HepG2 (cell line): Measurements from ENCODE around the gene EWSR1. TPM values are rescaled to one million over a fixed set of nuclear protein-coding genes. Genes with fewer than 3 reads are reported as not detected.

Source experiments
- E2F5 ChIP-seq: sonication (generic); formaldehyde crosslinking; conservative IDR thresholded peaks from 2 replicates; pipeline ENCODE4 v1.4.0; 2020; ENCODE audit warnings: missing genetic modification reagents
- HINFP ChIP-seq: sonication (generic); formaldehyde crosslinking; IDR thresholded peaks from 2 replicates; pipeline ENCODE4 v1.4.0; 2020; ENCODE audit warnings: low read depth, mild to moderate bottlenecking, missing genetic modification reagents
- PLRG1 ChIP-seq: fragments of 450-650 bp; conservative IDR thresholded peaks from 2 replicates; pipeline ENCODE4 v1.6.1; 2016
- REPIN1 ChIP-seq: sonication (generic); formaldehyde crosslinking; IDR thresholded peaks from 2 replicates; pipeline ENCODE4 v1.8.0; 2022; ENCODE audit warnings: missing genetic modification reagents, low read depth, mild to moderate bottlenecking, borderline replicate concordance
- SNAPC2 ChIP-seq: sonication (generic); formaldehyde crosslinking; IDR thresholded peaks from 2 replicates; pipeline ENCODE4 v1.8.1; 2022; ENCODE audit warnings: mild to moderate bottlenecking, missing genetic modification reagents
- YEATS4 ChIP-seq: sonication (generic); formaldehyde crosslinking; IDR thresholded peaks from 2 replicates; pipeline ENCODE4 v1.4.0; 2020; ENCODE audit warnings: missing genetic modification reagents, borderline replicate concordance
- ZBTB49 ChIP-seq: sonication (generic); formaldehyde crosslinking; IDR thresholded peaks from 2 replicates; pipeline ENCODE4 v1.4.0; 2020; ENCODE audit warnings: missing genetic modification reagents, borderline replicate concordance
- ZBTB8A ChIP-seq: sonication (generic); formaldehyde crosslinking; IDR thresholded peaks from 2 replicates; pipeline ENCODE4 v1.4.0; 2020; ENCODE audit warnings: mild to moderate bottlenecking, low read depth, missing genetic modification reagents, borderline replicate concordance
- ZKSCAN1 ChIP-seq: fragments of 150-350 bp; IDR thresholded peaks from 2 replicates; pipeline ENCODE4 v1.6.1; 2014; ENCODE audit warnings: low read length
- ZMYM3 ChIP-seq: sonication (generic); formaldehyde crosslinking; IDR thresholded peaks from 2 replicates; pipeline ENCODE4 v1.5.1; 2020; ENCODE audit warnings: mild to moderate bottlenecking, missing genetic modification reagents
- ZMYM4 ChIP-seq: sonication (generic); formaldehyde crosslinking; IDR thresholded peaks from 2 replicates; pipeline ENCODE4 v1.8.1; 2023; ENCODE audit warnings: mild to moderate bottlenecking, missing genetic modification reagents
- ZNF678 ChIP-seq: sonication (generic); formaldehyde crosslinking; IDR thresholded peaks from 2 replicates; pipeline ENCODE4 v1.4.0; 2020; ENCODE audit warnings: mild to moderate bottlenecking, missing genetic modification reagents
- ZNF883 ChIP-seq: sonication (generic); formaldehyde crosslinking; IDR thresholded peaks from 2 replicates; pipeline ENCODE4 v1.5.1; 2020; ENCODE audit warnings: mild to moderate bottlenecking, missing genetic modification reagents; ENCODE audit errors: not compliant biosample characterization
- polyA plus RNA-seq, 8 experiments: library from polyadenylated mRNA; depleted of rRNA in 3 of 8; stranded (reverse) in 7 of 8; unstranded in 1 of 8; fragments of >200 nt; fragmentation: Illumina TruSeq in 4 of 8; extraction: Trizol in 4 of 8; gene quantifications; 2 replicates each; pipeline versions ENCODE4 v1.2.1 to v1.2.3, GENCODE V29; 2011 to 2016; ENCODE audit warnings: low read depth in 4 of 8, missing spikeins in 1 of 8, mixed read lengths in 1 of 8; ENCODE audit not compliant: insufficient read depth in 1 of 8
- total RNA-seq, 5 experiments: library from RNA; depleted of rRNA; stranded (reverse); fragments of >200 nt; fragmentation: Illumina TruSeq; extraction: Trizol; gene quantifications; 2 replicates each; pipeline ENCODE4 v1.2.3, GENCODE V29; 2016; ENCODE audit warnings: low read depth in 1 of 5
- TF ChIP-seq, protein P1 (sequence below): sonication (generic); formaldehyde crosslinking; IDR thresholded peaks from 2 replicates; pipeline ENCODE4 v1.5.1; 2020; ENCODE audit warnings: mild to moderate bottlenecking, missing genetic modification reagents, moderate library complexity
- TF ChIP-seq, protein P2 (sequence below): sonication (generic); formaldehyde crosslinking; IDR thresholded peaks from 2 replicates; pipeline ENCODE4 v1.4.0; 2020; ENCODE audit warnings: missing genetic modification reagents

Gene EWSR1
- total and polyA plus RNA-seq, 2 of the 13 experiments (the other 11 are each of a cell fraction or from before 2014, with no cell fraction given), result 211 to 326 TPM

GRCh38 chr22:29315286-29316140 lies 47.4 kb downstream of the EWSR1 start, which contains the start of gene RASL10A (continued):
- no peak for TF ChIP-seq ZBTB49 (CRISPR knock-in tag)
- no peak for TF ChIP-seq PLRG1
- TF ChIP-seq HINFP (CRISPR knock-in tag), result no peak
- no peak for TF ChIP-seq ZNF678
- no peak for TF ChIP-seq REPIN1 (CRISPR knock-in tag)
- TF ChIP-seq, protein P1, sequence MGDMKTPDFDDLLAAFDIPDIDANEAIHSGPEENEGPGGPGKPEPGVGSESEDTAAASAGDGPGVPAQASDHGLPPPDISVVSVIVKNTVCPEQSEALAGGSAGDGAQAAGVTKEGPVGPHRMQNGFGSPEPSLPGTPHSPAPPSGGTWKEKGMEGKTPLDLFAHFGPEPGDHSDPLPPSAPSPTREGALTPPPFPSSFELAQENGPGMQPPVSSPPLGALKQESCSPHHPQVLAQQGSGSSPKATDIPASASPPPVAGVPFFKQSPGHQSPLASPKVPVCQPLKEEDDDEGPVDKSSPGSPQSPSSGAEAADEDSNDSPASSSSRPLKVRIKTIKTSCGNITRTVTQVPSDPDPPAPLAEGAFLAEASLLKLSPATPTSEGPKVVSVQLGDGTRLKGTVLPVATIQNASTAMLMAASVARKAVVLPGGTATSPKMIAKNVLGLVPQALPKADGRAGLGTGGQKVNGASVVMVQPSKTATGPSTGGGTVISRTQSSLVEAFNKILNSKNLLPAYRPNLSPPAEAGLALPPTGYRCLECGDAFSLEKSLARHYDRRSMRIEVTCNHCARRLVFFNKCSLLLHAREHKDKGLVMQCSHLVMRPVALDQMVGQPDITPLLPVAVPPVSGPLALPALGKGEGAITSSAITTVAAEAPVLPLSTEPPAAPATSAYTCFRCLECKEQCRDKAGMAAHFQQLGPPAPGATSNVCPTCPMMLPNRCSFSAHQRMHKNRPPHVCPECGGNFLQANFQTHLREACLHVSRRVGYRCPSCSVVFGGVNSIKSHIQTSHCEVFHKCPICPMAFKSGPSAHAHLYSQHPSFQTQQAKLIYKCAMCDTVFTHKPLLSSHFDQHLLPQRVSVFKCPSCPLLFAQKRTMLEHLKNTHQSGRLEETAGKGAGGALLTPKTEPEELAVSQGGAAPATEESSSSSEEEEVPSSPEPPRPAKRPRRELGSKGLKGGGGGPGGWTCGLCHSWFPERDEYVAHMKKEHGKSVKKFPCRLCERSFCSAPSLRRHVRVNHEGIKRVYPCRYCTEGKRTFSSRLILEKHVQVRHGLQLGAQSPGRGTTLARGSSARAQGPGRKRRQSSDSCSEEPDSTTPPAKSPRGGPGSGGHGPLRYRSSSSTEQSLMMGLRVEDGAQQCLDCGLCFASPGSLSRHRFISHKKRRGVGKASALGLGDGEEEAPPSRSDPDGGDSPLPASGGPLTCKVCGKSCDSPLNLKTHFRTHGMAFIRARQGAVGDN (CRISPR knock-in tag), result no peak
- TF ChIP-seq YEATS4 (CRISPR knock-in tag), result no peak
- TF ChIP-seq ZMYM3 (CRISPR knock-in tag), result no peak
- no peak for TF ChIP-seq E2F5 (CRISPR knock-in tag)
- no peak for TF ChIP-seq ZNF883 (CRISPR knock-in tag)
- TF ChIP-seq, protein P2, sequence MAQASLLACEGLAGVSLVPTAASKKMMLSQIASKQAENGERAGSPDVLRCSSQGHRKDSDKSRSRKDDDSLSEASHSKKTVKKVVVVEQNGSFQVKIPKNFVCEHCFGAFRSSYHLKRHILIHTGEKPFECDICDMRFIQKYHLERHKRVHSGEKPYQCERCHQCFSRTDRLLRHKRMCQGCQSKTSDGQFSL (CRISPR knock-in tag), result 0 out of 2 replicates have a peak, but pooled peaks have one; percentile 20
- no peak for TF ChIP-seq ZBTB8A (CRISPR knock-in tag)
- no peak for TF ChIP-seq ZMYM4 (CRISPR knock-in tag)
- peak; percentile 66; the same call in 1 of the 2 replicates for TF ChIP-seq ZKSCAN1
- TF ChIP-seq SNAPC2 (CRISPR knock-in tag), result no peak
